Endothelial cell of umbilical vein (primary cell): ENCODE measurements around the gene FAM3B. TPM values are rescaled to one million over a fixed set of nuclear protein-coding genes. Genes with fewer than 3 reads are reported as not detected.

Experiments
- BruUV-seq: library from RNA; stranded (reverse); fragments of 400-500 nt; replicated peaks from 2 replicates; lab custom pipeline; 2021; lab: Mats Ljungman, UMichigan
- CTCF ChIA-PET: fragments of 300-600, 350-600 bp; sonication (Branson Sonifier 250); formaldehyde crosslinking; loops from one replicate; lab custom pipeline; 2021; ENCODE audit warnings: antibody characterized with exemption, inconsistent platforms; lab: Charles Lee
- POLR2A ChIA-PET: fragments of 300-600, 350-600 bp; sonication (Branson Sonifier 250); formaldehyde crosslinking; loops from one replicate; lab custom pipeline; 2021; ENCODE audit warnings: antibody characterized with exemption, inconsistent platforms; lab: Charles Lee
- DNase-seq: peaks from one replicate; pipeline ENCODE4 v3.0.0-alpha.2; 2011; ENCODE audit warnings: low read depth, low spot score
- FAIRE-seq: peaks from 2 replicates; lab custom pipeline; 2011; peaks lifted over from hg19 to GRCh38; lab: Jason Lieb, UNC
- H2AFZ ChIP-seq: 2 replicates; pipeline ENCODE4 v1.6.0; 2012; ENCODE audit warnings: low read depth, low read length, control low read depth, inconsistent platforms
- H3K27ac ChIP-seq: 2 replicates; pipeline ENCODE4 v1.5.1; 2011; ENCODE audit warnings: low read depth, mild to moderate bottlenecking, control low read depth, low read length, moderate library complexity; ENCODE audit not compliant: insufficient read depth
- H3K27me3 ChIP-seq, 2 experiments: 2 replicates each; pipeline versions ENCODE4 v1.6.0 to v1.6.1; 2011; ENCODE audit warnings: low read length in 2 of 2, mixed read lengths in 1 of 2; ENCODE audit not compliant: control insufficient read depth in 2 of 2, insufficient read depth in 2 of 2
- H3K36me3 ChIP-seq, 2 experiments: 2 replicates in 1 of 2; 3 replicates in 1 of 2; pipeline ENCODE4 v1.5.1; 2011; ENCODE audit warnings: low read length in 2 of 2, mild to moderate bottlenecking in 1 of 2, moderate library complexity in 1 of 2; ENCODE audit not compliant: control insufficient read depth in 2 of 2, insufficient read depth in 2 of 2; ENCODE audit errors: extremely low read depth in 1 of 2
- H3K4me1 ChIP-seq: 3 replicates; pipeline ENCODE4 v1.5.1; 2011; ENCODE audit warnings: mild to moderate bottlenecking, low read length; ENCODE audit not compliant: control insufficient read depth, insufficient read depth; ENCODE audit errors: extremely low read depth
- H3K4me2 ChIP-seq: 2 replicates; pipeline ENCODE4 v1.6.1; 2011; ENCODE audit warnings: low read length, control low read depth, mixed read lengths; ENCODE audit not compliant: insufficient read depth
- H3K4me3 ChIP-seq, 3 experiments: fragments of 200-600 bp in 1 of 3; sonication (generic), shearing (Covaris generic) in 1 of 3; replicated peaks in 1 of 3; 2 replicates each; pipeline ENCODE4 v1.5.1; 2011 to 2016; ENCODE audit warnings: control low read depth in 3 of 3, low read length in 3 of 3, mild to moderate bottlenecking in 2 of 3, inconsistent platforms in 1 of 3, low read depth in 1 of 3, moderate library complexity in 1 of 3; ENCODE audit not compliant: insufficient read depth in 1 of 3
- H3K79me2 ChIP-seq: 2 replicates; pipeline ENCODE4 v1.6.0; 2012; ENCODE audit warnings: low read length, inconsistent platforms; ENCODE audit not compliant: control insufficient read depth, insufficient read depth
- H3K9ac ChIP-seq: replicated peaks from 2 replicates; pipeline ENCODE3; 2011; ENCODE audit warnings: low read length, control low read depth; ENCODE audit not compliant: insufficient read depth; ENCODE audit errors: extremely low read depth
- H3K9me1 ChIP-seq: replicated peaks from 3 replicates; pipeline ENCODE4 v1.6.0; 2011; ENCODE audit warnings: mild to moderate bottlenecking, low read length; ENCODE audit not compliant: control insufficient read depth, insufficient read depth; ENCODE audit errors: extremely low read depth
- H3K9me3 ChIP-seq: replicated peaks from 2 replicates; pipeline ENCODE4 v1.5.1; 2012; ENCODE audit warnings: low read length, inconsistent platforms; ENCODE audit not compliant: control insufficient read depth, insufficient read depth
- H4K20me1 ChIP-seq: replicated peaks from 2 replicates; pipeline ENCODE3; 2011; ENCODE audit warnings: mild to moderate bottlenecking, low read length; ENCODE audit not compliant: control insufficient read depth, insufficient read depth; ENCODE audit errors: extremely low read depth
- EZH2 ChIP-seq: IDR thresholded peaks from 2 replicates; pipeline ENCODE4 v1.6.1; 2012; ENCODE audit warnings: borderline replicate concordance, low read depth, mild to moderate bottlenecking, moderate library complexity, low read length, inconsistent platforms; ENCODE audit not compliant: severe bottlenecking
- FOS ChIP-seq: IDR thresholded peaks from 2 replicates; pipeline ENCODE4 v1.6.1; 2011; ENCODE audit warnings: mild to moderate bottlenecking, low read length, moderate library complexity, borderline replicate concordance; ENCODE audit not compliant: insufficient read depth
- GATA2 ChIP-seq: IDR thresholded peaks from 2 replicates; pipeline ENCODE4 v1.7.0; 2011; ENCODE audit warnings: low read depth, mild to moderate bottlenecking, moderate library complexity, mixed read lengths, low read length; ENCODE audit not compliant: insufficient read length, insufficient read depth
- JUN ChIP-seq: IDR thresholded peaks from 2 replicates; pipeline ENCODE4 v1.6.1; 2011; ENCODE audit warnings: borderline replicate concordance, low read depth; ENCODE audit not compliant: insufficient read length, insufficient read depth
- MYC ChIP-seq: IDR thresholded peaks from one replicate; pipeline ENCODE4 v1.6.1; 2011; ENCODE audit warnings: mild to moderate bottlenecking, low read depth, low read length
- POLR2A ChIP-seq: IDR thresholded peaks from 2 replicates; pipeline ENCODE4 v1.6.1; 2012; ENCODE audit warnings: low read depth, mild to moderate bottlenecking, control low read depth, low read length
- POLR2AphosphoS5 ChIP-seq: IDR thresholded peaks from 2 replicates; pipeline ENCODE4 v1.6.1; 2012; ENCODE audit warnings: low read depth, mild to moderate bottlenecking, control low read depth, low read length, moderate library complexity; ENCODE audit not compliant: insufficient read depth
- dilution Hi-C: fragments of 300-500 bp; cut with MboI; formaldehyde crosslinking; loops from one replicate; pipeline ENCODE4 v1.15.0; 2019; ENCODE audit warnings: low sequenced_read_pairs; ENCODE audit not compliant: extremely low pct_ligation_motif_present
- intact Hi-C: fragments of 100-400 bp; cut with micrococcal nuclease; formaldehyde crosslinking; loops from one replicate; pipeline ENCODE4 v1.10.0; 2022
- polyA plus RNA-seq, 4 experiments: library from polyadenylated mRNA; depleted of rRNA in 3 of 4; stranded (reverse) in 3 of 4; unstranded in 1 of 4; fragments of >200 nt; gene quantifications; 2 replicates each; pipeline versions ENCODE4 v1.2.1 to v1.2.3, GENCODE V29; 2011 to 2012; ENCODE audit warnings: missing spikeins in 1 of 4
- total RNA-seq: library from RNA; stranded (reverse); gene quantifications from 2 replicates; pipeline ENCODE4 v1.2.3, GENCODE V29; 2021
- TF ChIP-seq, protein P1 (sequence below): IDR thresholded peaks from 2 replicates; pipeline ENCODE4 v1.6.1; 2011; ENCODE audit not compliant: insufficient read depth, insufficient read length
- TF ChIP-seq, protein P2 (sequence below), 2 donors: IDR thresholded peaks; 1 replicate in 1 of 2; 2 replicates in 1 of 2; pipeline ENCODE4 v1.5.1; 2011; ENCODE audit warnings: low read length in 2 of 2, mild to moderate bottlenecking in 2 of 2, moderate library complexity in 2 of 2, control low read depth in 1 of 2, inconsistent platforms in 1 of 2, low read depth in 1 of 2; ENCODE audit not compliant: insufficient read depth in 1 of 2; ENCODE audit errors: extremely low read depth in 1 of 2

The FAM3B gene
- total and polyA plus RNA-seq, 2 donors (not counting 3 experiments of a cell fraction or from before 2014, with no cell fraction given): not detected

DNA sequence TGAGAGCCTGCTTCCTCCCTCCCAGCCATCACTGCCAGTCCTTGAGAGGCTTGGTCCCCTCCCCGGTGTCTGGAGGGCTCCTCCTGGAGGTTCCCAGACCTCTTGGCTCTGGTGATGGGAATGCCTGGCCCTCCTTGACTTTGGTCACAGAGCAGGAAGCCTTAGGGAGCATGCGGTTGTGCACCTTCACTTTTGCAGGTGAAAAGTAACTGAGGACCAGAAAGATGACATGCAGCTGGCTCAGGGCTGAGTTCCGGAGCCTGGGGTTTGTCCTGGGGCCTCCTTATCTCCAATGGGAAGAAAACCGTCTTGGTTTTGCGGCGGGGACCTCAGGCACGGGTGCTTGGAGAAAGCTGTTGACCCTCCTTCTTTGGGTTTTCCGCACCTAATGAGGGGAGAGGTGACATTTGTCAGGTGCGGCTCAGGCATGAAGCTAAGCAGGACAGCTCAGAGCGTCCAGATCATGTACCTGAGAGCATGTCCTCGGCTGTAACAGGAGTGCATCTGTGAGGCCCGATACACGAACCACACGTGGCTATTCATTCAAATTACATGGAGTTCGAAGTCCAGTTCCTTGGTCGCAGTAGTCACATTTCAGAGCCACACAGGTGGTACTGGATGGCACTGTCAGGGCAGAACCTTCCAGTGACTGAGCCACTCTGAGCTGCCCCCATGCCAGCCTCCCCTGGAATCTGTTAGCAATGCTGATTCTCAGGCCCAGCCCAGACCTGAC is 44.6 kb downstream of the FAM3B start:
- H3K36me3 ChIP-seq: no peaks in the 10 kb centered on the region
- no peak overlapping the region for H3K4me3 ChIP-seq
- no peaks in the 10 kb centered on the region for H3K4me1 ChIP-seq
- no TSS peak for BruUV-seq
- ChIA-PET CTCF (interaction anchor here (1.1 kb wide), 1 partner anchor 78 kb away, joined by 3 read pairs; no protein-coding TSS in a partner anchor), POLR2A (no interaction called here)
- no peak for TF ChIP-seq MYC
- TF ChIP-seq, protein P1, sequence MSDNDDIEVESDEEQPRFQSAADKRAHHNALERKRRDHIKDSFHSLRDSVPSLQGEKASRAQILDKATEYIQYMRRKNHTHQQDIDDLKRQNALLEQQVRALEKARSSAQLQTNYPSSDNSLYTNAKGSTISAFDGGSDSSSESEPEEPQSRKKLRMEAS: no peak
- TF ChIP-seq, protein P2, sequence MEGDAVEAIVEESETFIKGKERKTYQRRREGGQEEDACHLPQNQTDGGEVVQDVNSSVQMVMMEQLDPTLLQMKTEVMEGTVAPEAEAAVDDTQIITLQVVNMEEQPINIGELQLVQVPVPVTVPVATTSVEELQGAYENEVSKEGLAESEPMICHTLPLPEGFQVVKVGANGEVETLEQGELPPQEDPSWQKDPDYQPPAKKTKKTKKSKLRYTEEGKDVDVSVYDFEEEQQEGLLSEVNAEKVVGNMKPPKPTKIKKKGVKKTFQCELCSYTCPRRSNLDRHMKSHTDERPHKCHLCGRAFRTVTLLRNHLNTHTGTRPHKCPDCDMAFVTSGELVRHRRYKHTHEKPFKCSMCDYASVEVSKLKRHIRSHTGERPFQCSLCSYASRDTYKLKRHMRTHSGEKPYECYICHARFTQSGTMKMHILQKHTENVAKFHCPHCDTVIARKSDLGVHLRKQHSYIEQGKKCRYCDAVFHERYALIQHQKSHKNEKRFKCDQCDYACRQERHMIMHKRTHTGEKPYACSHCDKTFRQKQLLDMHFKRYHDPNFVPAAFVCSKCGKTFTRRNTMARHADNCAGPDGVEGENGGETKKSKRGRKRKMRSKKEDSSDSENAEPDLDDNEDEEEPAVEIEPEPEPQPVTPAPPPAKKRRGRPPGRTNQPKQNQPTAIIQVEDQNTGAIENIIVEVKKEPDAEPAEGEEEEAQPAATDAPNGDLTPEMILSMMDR (IDR thresholded peaks at IDR 0.05; ENCODE audit: extremely low read depth in 1 of 2, insufficient read depth in 1 of 2, low read depth in 1 of 2, low read length in 2 of 2): no peak
- no peak for TF ChIP-seq FOS
- no peak for TF ChIP-seq GATA2
- no peak for TF ChIP-seq EZH2
- no peak for TF ChIP-seq POLR2A
- no peak for TF ChIP-seq JUN
- no peak for TF ChIP-seq POLR2AphosphoS5
- no peak for FAIRE-seq
- H3K9ac ChIP-seq: no peak overlapping the region
- dilution Hi-C loops: no loop called here
- no peak for DNase-seq
- no peaks in the 10 kb centered on the region for H3K27me3 ChIP-seq
- H3K4me2 ChIP-seq: no peak overlapping the region
- no peaks in the 10 kb centered on the region for H4K20me1 ChIP-seq
- H3K27ac ChIP-seq: no peak overlapping the region
- no peak overlapping the region for H2AFZ ChIP-seq
- H3K9me1 ChIP-seq: no peaks in the 10 kb centered on the region
- intact Hi-C loops: no loop called here
- no peaks in the 10 kb centered on the region for H3K9me3 ChIP-seq
- H3K79me2 ChIP-seq: no peaks in the 10 kb centered on the region
